ENCODE measurements around the gene RAB28.

The RAB28 gene

GRCh38 chr4:13504374-13504773 lies 20.2 kb upstream of the RAB28 start:
- no peaks in the 10 kb centered on the region for H3K9me3 ChIP-seq (ENCODE audit: insufficient read depth, low read length)
- H3K9ac ChIP-seq (ENCODE audit: low read length): no peak overlapping the region
- H3K79me2 ChIP-seq (ENCODE audit: insufficient read depth, low read length): no peaks in the 10 kb centered on the region
- H3K36me3 ChIP-seq (ENCODE audit: low read length): no peaks in the 10 kb centered on the region
- no peak overlapping the region for H3K4me2 ChIP-seq (ENCODE audit: low read depth, low read length, poor library complexity, severe bottlenecking)
- no peak overlapping the region for H3K27ac ChIP-seq (ENCODE audit: low read depth, low read length)
- no peaks in the 10 kb centered on the region for H3K9me2 ChIP-seq (replicated peaks; ENCODE audit: insufficient read depth, low read length)
- TF ChIP-seq CTCF (IDR thresholded peaks at IDR 0.05; ENCODE audit: insufficient read depth, low read length, poor library complexity, severe bottlenecking) (no peak), EZH2phosphoT487 (conservative IDR thresholded peaks at IDR 0.05; ENCODE audit: low read length) (no peak)
- no peaks in the 10 kb centered on the region for H4K20me1 ChIP-seq (ENCODE audit: low read depth, low read length)
- no peaks in the 10 kb centered on the region for H3F3A ChIP-seq (ENCODE audit: insufficient read depth)
- no peak overlapping the region for H2AFZ ChIP-seq (ENCODE audit: low read depth, low read length, severe bottlenecking)
- H3K4me3 ChIP-seq (ENCODE audit: insufficient read depth, low read length, poor library complexity, severe bottlenecking): no peak overlapping the region
- H3K27me3 ChIP-seq (ENCODE audit: low read length): no peaks in the 10 kb centered on the region

- H3K79me2 ChIP-seq (ENCODE audit: insufficient read depth, low read length): no peaks in the 10 kb centered on the region
- no peaks in the 10 kb centered on the region for H4K20me1 ChIP-seq (ENCODE audit: low read depth, low read length)
- no peak overlapping the region for H3K9ac ChIP-seq (ENCODE audit: low read length)
- H3K9me2 ChIP-seq (replicated peaks; ENCODE audit: insufficient read depth, low read length): no peaks in the 10 kb centered on the region
- no peak overlapping the region for H3K4me2 ChIP-seq (ENCODE audit: low read depth, low read length, poor library complexity, severe bottlenecking)
- H3K27ac ChIP-seq (ENCODE audit: low read depth, low read length): no peak overlapping the region
- H3K36me3 ChIP-seq (ENCODE audit: low read length): no peaks in the 10 kb centered on the region
- no peaks in the 10 kb centered on the region for H3F3A ChIP-seq (ENCODE audit: insufficient read depth)
- H2AFZ ChIP-seq (ENCODE audit: low read depth, low read length, severe bottlenecking): no peak overlapping the region
- H3K9me3 ChIP-seq (ENCODE audit: insufficient read depth, low read length): no peaks in the 10 kb centered on the region
- H3K4me3 ChIP-seq (ENCODE audit: insufficient read depth, low read length, poor library complexity, severe bottlenecking): no peak overlapping the region
- H3K27me3 ChIP-seq (ENCODE audit: low read length): no peaks in the 10 kb centered on the region
- TF ChIP-seq CTCF (IDR thresholded peaks at IDR 0.05; ENCODE audit: insufficient read depth, low read length, poor library complexity, severe bottlenecking) (no peak), EZH2phosphoT487 (conservative IDR thresholded peaks at IDR 0.05; ENCODE audit: low read length) (no peak)
Measured at GRCh38 chr4:13498469-13498868, 14.3 kb upstream of the RAB28 start.

GRCh38 chr4:13496605-13497004 lies 12.5 kb upstream of the RAB28 start:
- H2AFZ ChIP-seq (ENCODE audit: low read depth, low read length, severe bottlenecking): no peak overlapping the region
- no peaks in the 10 kb centered on the region for H3K79me2 ChIP-seq (ENCODE audit: insufficient read depth, low read length)
- no peaks in the 10 kb centered on the region for H3K9me2 ChIP-seq (replicated peaks; ENCODE audit: insufficient read depth, low read length)
- TF ChIP-seq EZH2phosphoT487 (conservative IDR thresholded peaks at IDR 0.05; ENCODE audit: low read length) (no peak), CTCF (IDR thresholded peaks at IDR 0.05; ENCODE audit: insufficient read depth, low read length, poor library complexity, severe bottlenecking) (no peak)
- no peak overlapping the region for H3K4me3 ChIP-seq (ENCODE audit: insufficient read depth, low read length, poor library complexity, severe bottlenecking)
- H4K20me1 ChIP-seq (ENCODE audit: low read depth, low read length): no peaks in the 10 kb centered on the region
- no peak overlapping the region for H3K9ac ChIP-seq (ENCODE audit: low read length)
- no peak overlapping the region for H3K27ac ChIP-seq (ENCODE audit: low read depth, low read length)
- no peaks in the 10 kb centered on the region for H3K36me3 ChIP-seq (ENCODE audit: low read length)
- no peak overlapping the region for H3K4me2 ChIP-seq (ENCODE audit: low read depth, low read length, poor library complexity, severe bottlenecking)
- H3F3A ChIP-seq (ENCODE audit: insufficient read depth): no peaks in the 10 kb centered on the region
- no peaks in the 10 kb centered on the region for H3K27me3 ChIP-seq (ENCODE audit: low read length)
- no peaks in the 10 kb centered on the region for H3K9me3 ChIP-seq (ENCODE audit: insufficient read depth, low read length)
